IMR-90 (cell line): ENCODE results near the gene MICAL1. TPM values are rescaled to one million over a fixed set of nuclear protein-coding genes. Genes with fewer than 3 reads are reported as not detected.

Source experiments
- ATAC-seq: fragments of 200-7000 bp; cut with Tn5 transposase; 2 replicates; pipeline ENCODE4 v1.9.1; 2020; ENCODE audit warnings: low read depth, mild to moderate bottlenecking, moderate library complexity
- BruUV-seq: library from RNA; stranded (reverse); fragments of 400-500 nt; replicated peaks from 2 replicates; lab custom pipeline; 2021; lab: Mats Ljungman, UMichigan
- CTCF ChIA-PET: fragments of 300-600 bp; formaldehyde crosslinking; extraction: SDS; loops from one replicate; lab custom pipeline; 2021; ENCODE audit warnings: antibody characterized with exemption; lab: Yijun Ruan, JAX
- POLR2A ChIA-PET: fragments of 300-600 bp; sonication (Branson Sonifier 250); formaldehyde crosslinking; loops from one replicate; lab custom pipeline; 2022; ENCODE audit warnings: antibody characterized with exemption; ENCODE audit not compliant: unreplicated experiment; lab: Charles Lee
- DNase-seq: peaks from one replicate; pipeline ENCODE4 v3.0.0; 2013
- H2AFZ ChIP-seq: replicated peaks from 2 replicates; pipeline ENCODE3; 2013; ENCODE audit warnings: low read length, mild to moderate bottlenecking; ENCODE audit not compliant: poor library complexity
- H2AK5ac ChIP-seq: 2 replicates; pipeline ENCODE4 v1.6.1; 2013; ENCODE audit warnings: low read depth, low read length, inconsistent platforms
- H2AK9ac ChIP-seq: replicated peaks from 2 replicates; pipeline ENCODE3; 2013; ENCODE audit warnings: mild to moderate bottlenecking, low read depth, low read length, moderate library complexity; ENCODE audit not compliant: poor library complexity
- H2BK120ac ChIP-seq: 2 replicates; pipeline ENCODE4 v1.6.1; 2013; ENCODE audit warnings: low read depth, low read length, inconsistent platforms
- H2BK15ac ChIP-seq: 3 replicates; pipeline ENCODE4 v1.6.1; 2013; ENCODE audit warnings: low read depth, low read length, inconsistent platforms
- H2BK20ac ChIP-seq: 2 replicates; pipeline ENCODE4 v1.6.1; 2013; ENCODE audit warnings: low read depth, mild to moderate bottlenecking, inconsistent platforms, low read length, moderate library complexity
- H2BK5ac ChIP-seq: 2 replicates; pipeline ENCODE4 v1.6.1; 2013; ENCODE audit warnings: mild to moderate bottlenecking, low read depth, low read length, inconsistent platforms; ENCODE audit not compliant: poor library complexity, severe bottlenecking
- H3K14ac ChIP-seq: replicated peaks from 2 replicates; pipeline ENCODE4 v1.6.1; 2013; ENCODE audit warnings: low read depth, low read length, inconsistent platforms
- H3K18ac ChIP-seq: 2 replicates; pipeline ENCODE4 v1.6.1; 2013; ENCODE audit warnings: low read depth, low read length, control low read depth
- H3K23ac ChIP-seq: 2 replicates; pipeline ENCODE4 v1.6.1; 2013; ENCODE audit warnings: low read depth, low read length, inconsistent platforms
- H3K27ac ChIP-seq: 2 replicates; pipeline ENCODE4 v1.5.1; 2013; ENCODE audit warnings: mild to moderate bottlenecking, control low read depth, low read length; ENCODE audit not compliant: insufficient read depth
- H3K27me3 ChIP-seq: 2 replicates; pipeline ENCODE4 v1.6.1; 2013; ENCODE audit warnings: low read length; ENCODE audit not compliant: control insufficient read depth, insufficient read depth
- H3K36me3 ChIP-seq: 2 replicates; pipeline ENCODE4 v1.6.1; 2013; ENCODE audit warnings: low read length, mixed read lengths; ENCODE audit not compliant: control insufficient read depth, insufficient read depth
- H3K4ac ChIP-seq: 2 replicates; pipeline ENCODE4 v1.6.1; 2013; ENCODE audit warnings: low read depth, low read length, inconsistent platforms
- H3K4me1 ChIP-seq: 2 replicates; pipeline ENCODE4 v1.6.1; 2013; ENCODE audit warnings: low read length, mixed read lengths; ENCODE audit not compliant: control insufficient read depth, insufficient read depth
- H3K4me2 ChIP-seq: 2 replicates; pipeline ENCODE4 v1.6.1; 2013; ENCODE audit warnings: low read depth, mild to moderate bottlenecking, control low read depth, low read length, moderate library complexity
- H3K4me3 ChIP-seq: 2 replicates; pipeline ENCODE4 v1.5.1; 2013; ENCODE audit warnings: low read depth, mild to moderate bottlenecking, control low read depth, low read length, moderate library complexity; ENCODE audit not compliant: insufficient read depth
- H3K56ac ChIP-seq: 2 replicates; pipeline ENCODE4 v1.6.1; 2013; ENCODE audit warnings: low read length, inconsistent platforms; ENCODE audit not compliant: insufficient read depth; ENCODE audit errors: extremely low read depth
- H3K79me1 ChIP-seq, 2 experiments: 2 replicates each; pipeline ENCODE4 v1.6.1; 2013; ENCODE audit warnings: low read length in 2 of 2, inconsistent platforms in 1 of 2, low read depth in 1 of 2
- H3K9ac ChIP-seq: 2 replicates; pipeline ENCODE4 v1.6.1; 2013; ENCODE audit warnings: low read depth, low read length, control low read depth
- H3K9me1 ChIP-seq: 2 replicates; pipeline ENCODE4 v1.6.1; 2013; ENCODE audit warnings: low read length, inconsistent platforms; ENCODE audit not compliant: insufficient read depth
- H3K9me3 ChIP-seq: 2 replicates; pipeline ENCODE4 v1.6.1; 2013; ENCODE audit warnings: low read length; ENCODE audit not compliant: control insufficient read depth, insufficient read depth
- H4K20me1 ChIP-seq: 2 replicates; pipeline ENCODE4 v1.6.1; 2013; ENCODE audit warnings: low read length, inconsistent platforms; ENCODE audit not compliant: insufficient read depth
- H4K5ac ChIP-seq: 2 replicates; pipeline ENCODE4 v1.6.1; 2013; ENCODE audit warnings: mild to moderate bottlenecking, low read depth, low read length, control low read depth
- H4K8ac ChIP-seq, 2 experiments: 2 replicates each; pipeline ENCODE4 v1.6.1; 2013; ENCODE audit warnings: low read depth in 2 of 2, low read length in 2 of 2, control low read depth in 1 of 2, inconsistent platforms in 1 of 2
- H4K91ac ChIP-seq: 2 replicates; pipeline ENCODE4 v1.6.1; 2013; ENCODE audit warnings: low read depth, low read length, inconsistent platforms; ENCODE audit not compliant: insufficient read depth
- ELK1 ChIP-seq: fragments of 150-350 bp; IDR thresholded peaks from 2 replicates; pipeline ENCODE4 v1.6.1; 2016; ENCODE audit warnings: low read depth, mild to moderate bottlenecking, low read length, moderate library complexity, borderline replicate concordance
- MAFK ChIP-seq: IDR thresholded peaks from 2 replicates; pipeline ENCODE4 v1.6.1; 2012; ENCODE audit warnings: low read depth, low read length, improper control_type of control experiment
- POLR2A ChIP-seq: IDR thresholded peaks from 2 replicates; pipeline ENCODE4 v1.6.1; 2012; ENCODE audit warnings: mild to moderate bottlenecking, low read depth, low read length
- SMC3 ChIP-seq: fragments of 150-350 bp; IDR thresholded peaks from 2 replicates; pipeline ENCODE4 v1.6.1; 2016; ENCODE audit warnings: low read depth, mild to moderate bottlenecking, antibody characterized with exemption, low read length, moderate library complexity
- WGBS, 2 experiments: methylation state at CpG; one replicate each; pipeline versions ENCODE4 v1.1.5 to v1.1.7; 2013; ENCODE audit warnings: missing lambda C conversion rate in 2 of 2; ENCODE audit not compliant: insufficient read length in 1 of 2; ENCODE audit errors: extremely low coverage in 2 of 2; 5-methylcytosine and 5-hydroxymethylcytosine counted together
- dilution Hi-C: fragments of 300-500 bp; cut with HindIII; formaldehyde crosslinking; loops from one replicate; pipeline ENCODE4 v1.14.3; 2018; ENCODE audit warnings: low sequenced_read_pairs; ENCODE audit not compliant: unreplicated experiment
- in situ Hi-C: fragments of 300-500 bp; cut with MboI; formaldehyde crosslinking; loops from 3 replicates; pipeline ENCODE4 v1.14.3; 2019; ENCODE audit warnings: low sequenced_read_pairs, inconsistent platforms, mixed read lengths
- intact Hi-C: fragments of 100-400 bp; cut with micrococcal nuclease; formaldehyde crosslinking; loops from 2 replicates; pipeline ENCODE4 v1.10.0; 2022
- polyA plus RNA-seq, 3 experiments: library from polyadenylated mRNA; depleted of rRNA; stranded (reverse); fragments of >200 nt; gene quantifications; 2 replicates each; pipeline ENCODE4 v1.2.3, GENCODE V29; 2012; ENCODE audit warnings: low replicate concordance in 1 of 3
- total RNA-seq: library from RNA; depleted of rRNA; stranded (reverse); fragments of >200 nt; gene quantifications from 2 replicates; pipeline ENCODE4 v1.2.3, GENCODE V29; 2012

The MICAL1 gene
- total and polyA plus RNA-seq, 2 of the 4 experiments (the other 2 are of a cell fraction), result 30.5 to 57.1 TPM

GRCh38 chr6:109454496-109455436 is 806 bp downstream of the MICAL1 start:
- Histone ChIP-seq H3K56ac (peak overlapping the region; percentile 85), H4K91ac (peak overlapping the region; percentile 94), H3K9me1 (peaks cover 24% of the 10 kb centered on the region), H3K4ac (peak overlapping the region; percentile 96), H2BK15ac (peak overlapping the region; percentile 80; the same call in 2 of the 3 replicates), H3K18ac (peak overlapping the region; percentile 25), H2BK5ac (peak overlapping the region; percentile 79), H3K4me1 (peaks cover 11% of the 10 kb centered on the region), H3K9ac (peak overlapping the region; percentile 94), H2AK9ac (peak overlapping the region; percentile 99), H3K27ac (peak overlapping the region; percentile 87), H3K36me3 (peaks cover 23% of the 10 kb centered on the region), H3K9me3 (no peaks in the 10 kb centered on the region), H2BK120ac (peak overlapping the region; percentile 52), H3K4me2 (peak overlapping the region; percentile 87), H3K23ac (peak overlapping the region; percentile 95), H2AK5ac (peak overlapping the region; percentile 88), H3K4me3 (peak overlapping the region; percentile 98), H4K20me1 (no peaks in the 10 kb centered on the region; the same call in 1 of the 2 replicates), H4K5ac (peak overlapping the region; percentile 70), H2BK20ac (0 out of 2 replicates have a peak overlapping the region, but pooled peaks have one; percentile 31), H2AFZ (peak overlapping the region; percentile 98), H3K14ac (peak overlapping the region; percentile 99), H4K8ac (peak overlapping the region; percentile 95 to 97), H3K79me1 (peaks cover 23 to 69% of the 10 kb centered on the region in 2 experiments), H3K27me3 (no peaks in the 10 kb centered on the region)
- 8% methylated on average over 7 of the region's 48 CpGs; no CpG with 5 or more reads in 1 of the 2 experiments for WGBS, 2 experiments
- TF ChIP-seq POLR2A, result peak; percentile 21; the same call in 1 of the 2 replicates
- no peak for TF ChIP-seq MAFK
- no peak for TF ChIP-seq SMC3
- no peak for TF ChIP-seq ELK1
- in situ Hi-C loops (no loop called here), dilution Hi-C loops (no loop called here), intact Hi-C loops (no loop called here)
- ChIA-PET CTCF (interaction anchor here (0.6 kb wide), 1 partner anchor 33 kb away, joined by 4 read pairs; no protein-coding TSS in a partner anchor), POLR2A (interaction anchor here (0.5 to 1.2 kb wide), 2 partner anchors 10 to 60 kb away, joined by 3 read pairs; no protein-coding TSS in a partner anchor)
- peak; percentile 21 for ATAC-seq
- no TSS peak for BruUV-seq
- peak; percentile 28 for DNase-seq
